Activated T-helper 1 cell treated with anti-CD3 and anti-CD28 coated beads, Interleukin-12 subunit alpha, Interleukin-12 subunit beta, Interleukin-2, Interleukin-4 antibody, amounts not matched to agents 30 ng/mL and 10 ng/mL and 1 ng/mL, durations not matched to agents 14 hours and 24 hours and 36 hours (primary cell): ENCODE results near the gene C1QL4. TPM values are rescaled to one million over a fixed set of nuclear protein-coding genes. Genes with fewer than 3 reads are reported as not detected.
A peak's percentile ranks its signal among the peaks of the same experiment; 100 is the strongest.
"Not testable (repeated sequence)": the region's sequence is repeated elsewhere in the genome, so short reads cannot be mapped to it uniquely, and the experiment has no call there.

Experiments used
- DNase-seq: peaks from one replicate; pipeline ENCODE4 v3.0.0; 2021; ENCODE audit warnings: low spot score
- H3K27ac Mint-ChIP-seq: one replicate; pipeline ENCODE4 v1.8.0; 2021; ENCODE audit warnings: mild to moderate bottlenecking, mixed read lengths
- H3K27me3 Mint-ChIP-seq: one replicate; pipeline ENCODE4 v1.8.0; 2022; ENCODE audit warnings: mild to moderate bottlenecking, moderate library complexity, mixed read lengths; ENCODE audit not compliant: insufficient read depth
- H3K36me3 Mint-ChIP-seq: one replicate; pipeline ENCODE4 v1.8.0; 2021; ENCODE audit warnings: low read depth, mixed read lengths
- H3K4me1 Mint-ChIP-seq: one replicate; pipeline ENCODE4 v1.8.0; 2021; ENCODE audit warnings: low read depth, mixed read lengths
- H3K4me3 Mint-ChIP-seq: one replicate; pipeline ENCODE4 v1.8.0; 2021; ENCODE audit warnings: mild to moderate bottlenecking, moderate library complexity, mixed read lengths
- H3K9me3 Mint-ChIP-seq: one replicate; pipeline ENCODE4 v1.8.0; 2021; ENCODE audit warnings: mixed read lengths
- intact Hi-C: fragments of 100-400 bp; cut with micrococcal nuclease; formaldehyde crosslinking; loops from one replicate; pipeline ENCODE4 v1.15.1; 2024
- total RNA-seq: library from RNA; stranded (reverse); gene quantifications from 2 replicates; pipeline ENCODE4 v1.2.3, GENCODE V29; 2022

C1QL4 gene
- total RNA-seq, result not detected in 2 replicates

- DNase-seq, result peak; percentile 83
- peaks cover 5% of the 10 kb centered on the region for H3K36me3 Mint-ChIP-seq
- peaks cover 21% of the 10 kb centered on the region for H3K4me1 Mint-ChIP-seq
- peak within 1 kb of the TSS; percentile 63 for H3K4me3 Mint-ChIP-seq
- peak within 1 kb of the TSS; percentile 52 for H3K27ac Mint-ChIP-seq
- H3K9me3 Mint-ChIP-seq, result no peaks in the 10 kb centered on the region
- peaks cover 76% of the 10 kb centered on the region for H3K27me3 Mint-ChIP-seq
- intact Hi-C loops, result loop anchor here (1.0 kb wide), 3 partner anchors 9 to 49 kb away; partner anchors contain the start of genes DNAJC22 and TROAP
Observed at GRCh38 chr12:49336645-49337584, at the start of gene C1QL4. Gene C1QL4 (minus strand): TSS chr12:49337188. CDS start chr12:49336477, 711 bp downstream.

GRCh38 chr12:49380184-49380583, 43.2 kb upstream of the C1QL4 start:
- H3K9me3 Mint-ChIP-seq, intact Hi-C loops, H3K36me3 Mint-ChIP-seq, H3K4me1 Mint-ChIP-seq, H3K27ac Mint-ChIP-seq, H3K27me3 Mint-ChIP-seq, H3K4me3 Mint-ChIP-seq, DNase-seq: not testable (repeated sequence)

- no peak for DNase-seq
- peaks cover 8% of the 10 kb centered on the region for H3K4me1 Mint-ChIP-seq
- H3K4me3 Mint-ChIP-seq, result no peak overlapping the region
- intact Hi-C loops, result no loop called here
- no peaks in the 10 kb centered on the region for H3K9me3 Mint-ChIP-seq
- no peak overlapping the region for H3K27ac Mint-ChIP-seq
- H3K27me3 Mint-ChIP-seq, result no peaks in the 10 kb centered on the region
- no peaks in the 10 kb centered on the region for H3K36me3 Mint-ChIP-seq
Observed at GRCh38 chr12:49377386-49377785, 40.4 kb upstream of the C1QL4 start.

GRCh38 chr12:49375406-49375805, 38.4 kb upstream of the C1QL4 start:
- no peak for DNase-seq
- Mint-ChIP-seq H3K27me3 (no peaks in the 10 kb centered on the region), H3K36me3 (peaks cover 6% of the 10 kb centered on the region), H3K27ac (no peak overlapping the region), H3K4me3 (no peak overlapping the region), H3K9me3 (no peaks in the 10 kb centered on the region), H3K4me1 (peaks cover 20% of the 10 kb centered on the region)
- intact Hi-C loops, result no loop called here

- Mint-ChIP-seq H3K27ac (no peak overlapping the region), H3K4me1 (peaks cover 52% of the 10 kb centered on the region), H3K27me3 (no peaks in the 10 kb centered on the region), H3K36me3 (peaks cover 6% of the 10 kb centered on the region), H3K9me3 (no peaks in the 10 kb centered on the region), H3K4me3 (no peak overlapping the region)
- intact Hi-C loops, result no loop called here
- no peak for DNase-seq
Observed at GRCh38 chr12:49370539-49370938, 33.6 kb upstream of the C1QL4 start.

- intact Hi-C loops, result loop anchor here (2.0 to 5.0 kb wide), 3 partner anchors 81 to 373 kb away; partner anchors contain the start of genes PRPF40B and TMBIM6
- Mint-ChIP-seq H3K27ac (no peak overlapping the region), H3K36me3 (peaks cover 6% of the 10 kb centered on the region), H3K4me1 (peaks cover 48% of the 10 kb centered on the region), H3K9me3 (no peaks in the 10 kb centered on the region), H3K4me3 (peak overlapping the region; percentile 23), H3K27me3 (no peaks in the 10 kb centered on the region)
- no peak for DNase-seq
Observed at GRCh38 chr12:49369411-49370145, 32.6 kb upstream of the C1QL4 start.

- Mint-ChIP-seq H3K36me3 (peaks cover 6% of the 10 kb centered on the region), H3K27ac (no peak overlapping the region), H3K4me1 (peaks cover 48% of the 10 kb centered on the region), H3K9me3 (no peaks in the 10 kb centered on the region), H3K27me3 (no peaks in the 10 kb centered on the region), H3K4me3 (peak overlapping the region; percentile 87)
- DNase-seq, result no peak
- intact Hi-C loops, result loop anchor here (2.0 to 5.0 kb wide), 3 partner anchors 83 to 374 kb away; partner anchors contain the start of genes PRPF40B and TMBIM6
Observed at GRCh38 chr12:49368240-49368600, 31.2 kb upstream of the C1QL4 start.

GRCh38 chr12:49367381-49368239, 30.6 kb upstream of the C1QL4 start, which contains the start of gene SPATS2:
Gene SPATS2 (plus strand): TSS chr12:49367462. CDS start chr12:49461013, 93,551 bp downstream.
- intact Hi-C loops, result loop anchor here (1.0 to 5.0 kb wide), 6 partner anchors 25 to 473 kb away; partner anchors contain the start of genes PRPF40B and TMBIM6
- no peaks in the 10 kb centered on the region for H3K9me3 Mint-ChIP-seq
- peaks cover 48% of the 10 kb centered on the region for H3K4me1 Mint-ChIP-seq
- H3K27ac Mint-ChIP-seq, result peak within 1 kb of the TSS; percentile 94
- H3K4me3 Mint-ChIP-seq, result peak within 1 kb of the TSS; percentile 87
- H3K36me3 Mint-ChIP-seq, result peaks cover 6% of the 10 kb centered on the region
- DNase-seq, result no peak
- no peaks in the 10 kb centered on the region for H3K27me3 Mint-ChIP-seq

GRCh38 chr12:49366652-49367380, 29.8 kb upstream of the C1QL4 start:
- H3K36me3 Mint-ChIP-seq, result peaks cover 6% of the 10 kb centered on the region
- H3K9me3 Mint-ChIP-seq, result no peaks in the 10 kb centered on the region
- peak overlapping the region; percentile 87 for H3K4me3 Mint-ChIP-seq
- no peaks in the 10 kb centered on the region for H3K27me3 Mint-ChIP-seq
- DNase-seq, result peak; percentile 89
- intact Hi-C loops, result loop anchor here (1.0 to 5.0 kb wide), 7 partner anchors 24 to 474 kb away; partner anchors contain the start of genes PRPF40B, TMBIM6 and TROAP
- H3K4me1 Mint-ChIP-seq, result peaks cover 48% of the 10 kb centered on the region
- peak overlapping the region; percentile 94 for H3K27ac Mint-ChIP-seq

GRCh38 chr12:49366096-49366651, 29.2 kb upstream of the C1QL4 start:
- Mint-ChIP-seq H3K36me3 (peaks cover 1% of the 10 kb centered on the region), H3K4me1 (peaks cover 43% of the 10 kb centered on the region), H3K4me3 (peak overlapping the region; percentile 87), H3K9me3 (no peaks in the 10 kb centered on the region), H3K27ac (peak overlapping the region; percentile 94), H3K27me3 (no peaks in the 10 kb centered on the region)
- DNase-seq, result no peak
- intact Hi-C loops, result loop anchor here (1.0 to 5.0 kb wide), 6 partner anchors 23 to 475 kb away; partner anchors contain the start of genes PRPF40B, TMBIM6 and TROAP

- Mint-ChIP-seq H3K4me3 (peak overlapping the region; percentile 87), H3K36me3 (no peaks in the 10 kb centered on the region), H3K27ac (no peak overlapping the region), H3K9me3 (no peaks in the 10 kb centered on the region), H3K4me1 (peaks cover 37% of the 10 kb centered on the region), H3K27me3 (no peaks in the 10 kb centered on the region)
- DNase-seq, result no peak
- intact Hi-C loops, result loop anchor here (5.0 kb wide), 2 partner anchors 257 to 377 kb away; partner anchors contain the start of genes PRPF40B and TMBIM6
Observed at GRCh38 chr12:49365542-49365941, 28.6 kb upstream of the C1QL4 start.
